ENCODE measurements around the gene ACADS.

DNA sequence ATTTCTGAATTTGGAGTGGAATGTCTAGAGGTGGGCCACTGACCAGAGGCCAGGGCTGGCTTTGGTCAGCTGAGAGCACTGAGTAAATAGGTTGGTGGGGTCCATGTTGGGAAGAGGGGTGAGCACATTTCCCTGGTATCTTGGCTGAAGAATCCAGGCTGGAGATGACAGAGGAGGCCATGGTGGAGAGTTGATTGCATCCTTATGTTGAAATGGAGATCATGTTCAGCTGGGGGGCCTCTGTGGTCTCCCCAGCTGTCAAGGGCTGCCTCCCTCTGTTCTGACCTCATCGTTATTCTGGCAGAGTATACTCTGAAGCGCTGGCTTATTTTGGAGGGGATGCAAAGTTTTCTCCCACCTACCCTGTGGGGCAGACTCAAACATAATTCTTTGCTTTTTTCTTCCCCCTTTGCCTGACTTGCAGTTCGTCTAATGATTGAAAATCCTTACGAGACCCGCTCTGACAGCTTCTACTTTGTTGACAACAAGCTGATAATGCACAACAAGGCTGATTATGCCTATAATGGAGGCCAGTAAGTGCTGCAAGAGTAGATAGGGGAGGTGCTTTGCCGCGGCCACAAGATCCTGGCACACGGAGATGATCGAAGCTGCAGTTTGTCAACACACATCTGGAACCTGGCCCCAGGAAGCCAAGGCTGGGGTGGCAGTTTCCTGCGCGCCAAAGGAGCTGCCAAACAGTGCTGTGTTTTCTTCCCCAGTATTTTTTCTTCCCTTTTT lies 6.0 kb upstream of the ACADS start:
- TF ChIP-seq, protein P1, sequence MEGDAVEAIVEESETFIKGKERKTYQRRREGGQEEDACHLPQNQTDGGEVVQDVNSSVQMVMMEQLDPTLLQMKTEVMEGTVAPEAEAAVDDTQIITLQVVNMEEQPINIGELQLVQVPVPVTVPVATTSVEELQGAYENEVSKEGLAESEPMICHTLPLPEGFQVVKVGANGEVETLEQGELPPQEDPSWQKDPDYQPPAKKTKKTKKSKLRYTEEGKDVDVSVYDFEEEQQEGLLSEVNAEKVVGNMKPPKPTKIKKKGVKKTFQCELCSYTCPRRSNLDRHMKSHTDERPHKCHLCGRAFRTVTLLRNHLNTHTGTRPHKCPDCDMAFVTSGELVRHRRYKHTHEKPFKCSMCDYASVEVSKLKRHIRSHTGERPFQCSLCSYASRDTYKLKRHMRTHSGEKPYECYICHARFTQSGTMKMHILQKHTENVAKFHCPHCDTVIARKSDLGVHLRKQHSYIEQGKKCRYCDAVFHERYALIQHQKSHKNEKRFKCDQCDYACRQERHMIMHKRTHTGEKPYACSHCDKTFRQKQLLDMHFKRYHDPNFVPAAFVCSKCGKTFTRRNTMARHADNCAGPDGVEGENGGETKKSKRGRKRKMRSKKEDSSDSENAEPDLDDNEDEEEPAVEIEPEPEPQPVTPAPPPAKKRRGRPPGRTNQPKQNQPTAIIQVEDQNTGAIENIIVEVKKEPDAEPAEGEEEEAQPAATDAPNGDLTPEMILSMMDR (IDR thresholded peaks at IDR 0.05; ENCODE audit: low read depth, low read length): no peak
- TF ChIP-seq EZH2phosphoT487 (IDR thresholded peaks at IDR 0.05; ENCODE audit: low read depth): no peak
